GM23248 (cell line): ENCODE measurements around the gene MPHOSPH9. TPM values are rescaled to one million over a fixed set of nuclear protein-coding genes. Genes with fewer than 3 reads are reported as not detected.

Experiments used
- DNase-seq: peaks from one replicate; pipeline ENCODE4 v3.0.0-alpha.2; 2015
- H2AFZ ChIP-seq: fragments of 200-600 bp; sonication (generic); 2 replicates; pipeline ENCODE4 v1.6.1; 2016; ENCODE audit warnings: antibody characterized with exemption
- H3F3A ChIP-seq: fragments of 200-600 bp; sonication (generic); 2 replicates; pipeline ENCODE4 v1.6.1; 2016; ENCODE audit warnings: mild to moderate bottlenecking, antibody characterized with exemption, mixed run types; ENCODE audit not compliant: insufficient read depth
- H3K27ac ChIP-seq: fragments of 200-600 bp; sonication (generic); 2 replicates; pipeline ENCODE4 v1.5.1; 2016; ENCODE audit warnings: mild to moderate bottlenecking
- H3K27me3 ChIP-seq: fragments of 200-600 bp; sonication (generic); replicated peaks from 2 replicates; pipeline ENCODE4 v1.6.1; 2016; ENCODE audit warnings: mild to moderate bottlenecking; ENCODE audit not compliant: insufficient read depth
- H3K36me3 ChIP-seq: fragments of 200-600 bp; sonication (generic); 2 replicates; pipeline ENCODE4 v1.6.1; 2016; ENCODE audit warnings: low read depth, mild to moderate bottlenecking
- H3K4me1 ChIP-seq: fragments of 200-600 bp; sonication (generic); 2 replicates; pipeline ENCODE4 v1.6.1; 2016; ENCODE audit warnings: mild to moderate bottlenecking; ENCODE audit not compliant: insufficient read depth
- H3K4me2 ChIP-seq: fragments of 200-600 bp; sonication (generic); one replicate; pipeline ENCODE4 v1.6.1; 2016; ENCODE audit warnings: mild to moderate bottlenecking; ENCODE audit not compliant: unreplicated experiment
- H3K4me3 ChIP-seq: fragments of 200-600 bp; sonication (generic); 2 replicates; pipeline ENCODE4 v1.5.1; 2016; ENCODE audit warnings: mild to moderate bottlenecking
- H3K79me2 ChIP-seq: fragments of 200-600 bp; sonication (generic); 2 replicates; pipeline ENCODE4 v1.6.1; 2016; ENCODE audit warnings: mild to moderate bottlenecking; ENCODE audit not compliant: insufficient read depth
- H3K9ac ChIP-seq: fragments of 200-600 bp; sonication (generic); 2 replicates; pipeline ENCODE4 v1.6.1; 2016; ENCODE audit warnings: mild to moderate bottlenecking
- H3K9me2 ChIP-seq: fragments of 200-600 bp; sonication (generic); 2 replicates; pipeline ENCODE4 v1.6.1; 2016; ENCODE audit warnings: mixed run types, mild to moderate bottlenecking, moderate library complexity; ENCODE audit not compliant: insufficient read depth
- H3K9me3 ChIP-seq: fragments of 200-600 bp; sonication (generic); one replicate; pipeline ENCODE4 v1.6.1; 2017; ENCODE audit warnings: low read depth
- H4K20me1 ChIP-seq: fragments of 200-600 bp; sonication (generic); 2 replicates; pipeline ENCODE4 v1.6.0; 2016; ENCODE audit not compliant: insufficient read depth
- EZH2 ChIP-seq: fragments of 200-600 bp; sonication (generic); IDR thresholded peaks from 2 replicates; pipeline ENCODE4 v1.6.1; 2018; ENCODE audit warnings: antibody characterized with exemption, mild to moderate bottlenecking; ENCODE audit not compliant: insufficient read depth, poor library complexity, severe bottlenecking
- EZH2phosphoT487 ChIP-seq: fragments of 200-600 bp; sonication (generic); IDR thresholded peaks from 2 replicates; pipeline ENCODE4 v1.6.1; 2018; ENCODE audit warnings: antibody characterized with exemption, moderate library complexity, mild to moderate bottlenecking, low read depth; ENCODE audit not compliant: insufficient read depth
- WGBS, 2 experiments: methylation state at CpG; one replicate each; pipeline ENCODE4 v1.1.6; 2015 to 2017; ENCODE audit warnings: low lambda C conversion rate in 2 of 2, low coverage in 1 of 2; ENCODE audit errors: missing lambda C conversion rate in 2 of 2; 5-methylcytosine and 5-hydroxymethylcytosine counted together
- in situ Hi-C: fragments of 300-500 bp; cut with MboI; formaldehyde crosslinking; loops from 2 replicates; pipeline ENCODE4 v1.15.0; 2020
- polyA plus RNA-seq: library from polyadenylated mRNA; unstranded; fragments of >200 nt; fragmentation: Nextera tagmentation; extraction: Ambion mirVana; gene quantifications from 2 replicates; pipeline ENCODE4 v1.2.1, GENCODE V29; 2016
- total RNA-seq: library from RNA; depleted of rRNA; stranded (reverse); fragments of >200 nt; shearing (Covaris generic); gene quantifications from 2 replicates; pipeline ENCODE4 v1.2.3, GENCODE V29; 2014

Gene MPHOSPH9
- total and polyA plus RNA-seq, 2 experiments from 2014 or later = 18.0 to 51.6 TPM

- Histone ChIP-seq H3K9ac (peak overlapping the region; percentile 32; the same call in 1 of the 2 replicates), H3K36me3 (no peaks in the 10 kb centered on the region), H3K9me2 (no peaks in the 10 kb centered on the region), H2AFZ (no peak overlapping the region), H3K9me3 (no peaks in the 10 kb centered on the region), H3K4me3 (peak overlapping the region; percentile 44), H3K4me2 (peak overlapping the region; percentile 72), H3K27ac (peak overlapping the region; percentile 18; the same call in 1 of the 2 replicates), H3K27me3 (no peaks in the 10 kb centered on the region), H3K4me1 (peaks cover 19% of the 10 kb centered on the region), H4K20me1 (no peaks in the 10 kb centered on the region), H3K79me2 (peaks cover 15% of the 10 kb centered on the region), H3F3A (peaks cover 13% of the 10 kb centered on the region; the same call in 1 of the 2 replicates)
- no peak for TF ChIP-seq EZH2
- no peak for TF ChIP-seq EZH2phosphoT487
- peak; percentile 92 for DNase-seq
- in situ Hi-C loops = no loop called here
- WGBS, 2 experiments = 4 to 14% methylated on average over 7 to 8 of the region's 8 CpGs
Measured at GRCh38 chr12:123115409-123116121, 117.4 kb downstream of the MPHOSPH9 start.

DNA sequence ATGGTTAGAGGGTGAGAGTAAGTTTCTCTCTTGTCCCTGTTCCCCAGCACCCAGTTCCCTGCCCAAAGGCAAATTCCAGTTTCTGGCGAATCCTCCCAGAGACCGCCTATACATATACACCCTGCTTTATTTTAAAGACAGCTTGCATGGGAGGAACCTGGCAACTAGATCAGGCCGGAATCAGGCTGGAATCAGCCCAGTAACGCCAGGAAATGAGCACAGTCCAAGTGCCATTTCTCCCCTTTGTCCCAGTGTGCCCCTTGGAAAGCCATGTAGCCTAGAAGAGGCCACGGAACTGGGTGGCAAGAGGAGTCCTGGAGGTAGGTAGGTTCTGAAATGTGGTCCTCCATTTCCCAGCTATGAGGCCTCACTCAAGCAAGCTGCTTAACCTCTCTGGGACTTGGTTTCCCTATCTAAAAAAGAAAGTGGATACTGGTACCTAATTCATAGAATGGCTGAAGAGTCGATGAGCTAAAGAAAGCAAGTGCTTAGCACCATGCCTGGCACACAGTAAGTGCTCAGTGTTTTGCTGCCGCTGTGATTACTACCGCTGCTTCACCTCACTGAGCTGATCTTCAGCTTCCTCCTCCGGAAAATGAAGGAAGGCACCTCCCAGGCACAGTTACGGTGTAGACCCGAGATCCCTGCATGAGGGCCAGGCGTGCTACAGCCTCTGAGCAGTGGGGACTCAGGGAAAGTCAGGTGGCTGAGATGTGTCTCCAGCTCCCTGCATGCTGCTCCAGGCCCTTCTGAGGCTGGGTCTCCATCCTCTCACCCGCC lies 118.4 kb downstream of the MPHOSPH9 start:
- H3K27me3 ChIP-seq = no peaks in the 10 kb centered on the region
- H4K20me1 ChIP-seq = no peaks in the 10 kb centered on the region
- no peak overlapping the region for H2AFZ ChIP-seq
- H3K4me2 ChIP-seq = no peak overlapping the region
- no peak overlapping the region for H3K27ac ChIP-seq
- no peaks in the 10 kb centered on the region for H3K36me3 ChIP-seq
- H3K4me1 ChIP-seq = peaks cover 19% of the 10 kb centered on the region
- H3K9me2 ChIP-seq = no peaks in the 10 kb centered on the region
- H3K79me2 ChIP-seq = peaks cover 15% of the 10 kb centered on the region
- 86 to 88% methylated on average over 13 of the region's 13 CpGs for WGBS, 2 experiments
- TF ChIP-seq EZH2phosphoT487 = no peak
- TF ChIP-seq EZH2 = no peak
- DNase-seq = no peak
- H3K9me3 ChIP-seq = no peaks in the 10 kb centered on the region
- H3K4me3 ChIP-seq = no peak overlapping the region
- H3F3A ChIP-seq = peaks cover 13% of the 10 kb centered on the region; the same call in 1 of the 2 replicates
- in situ Hi-C loops = no loop called here
- H3K9ac ChIP-seq = no peak overlapping the region; the same call in 1 of the 2 replicates

DNA sequence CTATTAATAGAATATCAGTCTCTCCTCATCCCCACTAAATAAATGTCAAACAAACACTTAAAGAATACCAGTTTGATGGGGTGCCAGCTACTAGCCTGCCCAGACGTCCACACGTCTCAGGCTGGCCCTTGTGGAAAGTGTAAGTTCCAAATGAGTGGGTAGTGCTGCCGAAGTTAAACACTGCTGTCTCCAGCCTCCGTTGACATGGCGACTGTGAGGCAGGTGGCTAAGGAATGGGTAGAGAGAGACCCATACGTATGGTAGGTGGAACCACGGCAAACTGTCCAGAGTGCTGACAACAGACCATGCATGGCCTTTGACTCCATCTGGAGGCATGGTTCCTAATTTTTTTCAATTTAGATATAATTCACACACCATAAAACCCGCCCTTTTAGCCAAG lies 119.9 kb downstream of the MPHOSPH9 start:
- H3K4me3 ChIP-seq = no peak overlapping the region
- no peak overlapping the region for H2AFZ ChIP-seq
- in situ Hi-C loops = no loop called here
- no peaks in the 10 kb centered on the region for H3K36me3 ChIP-seq
- no peaks in the 10 kb centered on the region for H4K20me1 ChIP-seq
- no peaks in the 10 kb centered on the region for H3K9me2 ChIP-seq
- DNase-seq = no peak
- H3K27me3 ChIP-seq = no peaks in the 10 kb centered on the region
- H3K27ac ChIP-seq = no peak overlapping the region
- no peak overlapping the region for H3K9ac ChIP-seq
- no peak for TF ChIP-seq EZH2phosphoT487
- no peak for TF ChIP-seq EZH2
- H3F3A ChIP-seq = peaks cover 13% of the 10 kb centered on the region; the same call in 1 of the 2 replicates
- H3K9me3 ChIP-seq = no peaks in the 10 kb centered on the region
- H3K4me1 ChIP-seq = peaks cover 19% of the 10 kb centered on the region
- H3K79me2 ChIP-seq = peaks cover 15% of the 10 kb centered on the region
- 83 to 86% methylated on average over 8 of the region's 8 CpGs for WGBS, 2 experiments
- H3K4me2 ChIP-seq = no peak overlapping the region

GRCh38 chr12:123111498-123112165 lies 121.3 kb downstream of the MPHOSPH9 start:
- Histone ChIP-seq H3K4me2 (no peak overlapping the region), H3K36me3 (no peaks in the 10 kb centered on the region), H3K4me1 (peaks cover 19% of the 10 kb centered on the region), H3K4me3 (no peak overlapping the region), H3K27ac (no peak overlapping the region), H3K9ac (no peak overlapping the region), H4K20me1 (no peaks in the 10 kb centered on the region), H3K9me2 (no peaks in the 10 kb centered on the region), H3F3A (peaks cover 13% of the 10 kb centered on the region; the same call in 1 of the 2 replicates), H3K9me3 (no peaks in the 10 kb centered on the region), H2AFZ (no peak overlapping the region), H3K79me2 (peaks cover 7% of the 10 kb centered on the region), H3K27me3 (no peaks in the 10 kb centered on the region)
- WGBS, 2 experiments = 91 to 94% methylated on average over 13 to 19 of the region's 19 CpGs
- in situ Hi-C loops = no loop called here
- TF ChIP-seq EZH2phosphoT487 (no peak), EZH2 (no peak)
- DNase-seq = no peak
